Panc1 (cell line): Measurements from ENCODE around the gene LYPD6B. TPM values are rescaled to one million over a fixed set of nuclear protein-coding genes. Genes with fewer than 3 reads are reported as not detected.

Source experiments
- ATAC-seq: fragments of 200-7000 bp; cut with Tn5 transposase; 2 replicates; pipeline ENCODE4 v1.9.1; 2020; ENCODE audit warnings: mild to moderate bottlenecking, moderate library complexity
- BruUV-seq: library from RNA; stranded (reverse); fragments of 400-500 nt; replicated peaks from 2 replicates; lab custom pipeline; 2021; lab: Mats Ljungman, UMichigan
- CTCF ChIA-PET: fragments of 300-600 bp; sonication (Branson Sonifier 250); formaldehyde crosslinking; loops from one replicate; lab custom pipeline; 2022; ENCODE audit warnings: antibody characterized with exemption; lab: Charles Lee
- POLR2A ChIA-PET: fragments of 300-600 bp; sonication (Branson Sonifier 250); formaldehyde crosslinking; loops from one replicate; lab custom pipeline; 2022; ENCODE audit warnings: antibody characterized with exemption; lab: Charles Lee
- DNase-seq: peaks from one replicate; pipeline ENCODE4 v3.0.0-alpha.2; 2010; ENCODE audit warnings: low read depth, low spot score
- H3K27ac ChIP-seq: 2 replicates; pipeline ENCODE4 v1.5.1; 2011; ENCODE audit warnings: mild to moderate bottlenecking, low read length, inconsistent platforms
- H3K27me3 ChIP-seq: fragments of 200-500 bp; sonication (Bioruptor generic); 2 replicates; pipeline ENCODE4 v1.6.0; 2014; ENCODE audit warnings: low read length, inconsistent platforms; ENCODE audit not compliant: control insufficient read depth, insufficient read depth
- H3K36me3 ChIP-seq: fragments of 200-500 bp; sonication (Bioruptor generic); 2 replicates; pipeline ENCODE4 v1.5.1; 2014; ENCODE audit warnings: inconsistent platforms, mild to moderate bottlenecking, low read length, moderate library complexity; ENCODE audit not compliant: control insufficient read depth, insufficient read depth
- H3K4me1 ChIP-seq: 2 replicates; pipeline ENCODE4 v1.5.1; 2011; ENCODE audit warnings: inconsistent platforms, mild to moderate bottlenecking, low read length, moderate library complexity; ENCODE audit not compliant: control insufficient read depth, insufficient read depth
- H3K4me3 ChIP-seq, 2 experiments: 2 replicates each; pipeline ENCODE4 v1.5.1; 2011 to 2012; ENCODE audit warnings: low read depth in 2 of 2, low read length in 2 of 2, mild to moderate bottlenecking in 2 of 2, inconsistent platforms in 1 of 2, moderate library complexity in 1 of 2
- H3K9me3 ChIP-seq: fragments of 200-500 bp; sonication (Bioruptor generic); 2 replicates; pipeline ENCODE4 v1.5.1; 2014; ENCODE audit warnings: low read depth, mild to moderate bottlenecking, inconsistent platforms, low read length, moderate library complexity; ENCODE audit not compliant: control insufficient read depth, insufficient read depth
- POLR2AphosphoS5 ChIP-seq: IDR thresholded peaks from 2 replicates; pipeline ENCODE4 v1.6.1; 2012; ENCODE audit warnings: mild to moderate bottlenecking, low read depth, low read length, moderate library complexity
- REST ChIP-seq, 2 experiments: IDR thresholded peaks; 2 replicates each; pipeline ENCODE4 v1.6.1; 2011 to 2012; ENCODE audit warnings: low read depth in 2 of 2, control low read depth in 1 of 2, low read length in 1 of 2, mild to moderate bottlenecking in 1 of 2, moderate library complexity in 1 of 2; ENCODE audit not compliant: insufficient read depth in 1 of 2
- SIN3A ChIP-seq: IDR thresholded peaks from 2 replicates; pipeline ENCODE4 v1.6.1; 2012; ENCODE audit warnings: low read depth, mild to moderate bottlenecking, low read length, moderate library complexity, borderline replicate concordance; ENCODE audit not compliant: insufficient read depth
- TCF7L2 ChIP-seq: IDR thresholded peaks from 2 replicates; pipeline ENCODE4 v1.6.1; 2011; ENCODE audit warnings: mild to moderate bottlenecking, low read depth, low read length, inconsistent platforms
- in situ Hi-C: cut with HindIII; loops from 2 replicates; pipeline ENCODE4 v1.10.0; 2016; ENCODE audit warnings: low sequenced_read_pairs, low pct_unique_long_range_greater_than_20kb
- intact Hi-C: fragments of 100-400 bp; cut with micrococcal nuclease; formaldehyde crosslinking; loops from one replicate; pipeline ENCODE4 v1.10.0; 2022; ENCODE audit not compliant: unreplicated experiment
- total RNA-seq: library from RNA; stranded (reverse); gene quantifications from one replicate; pipeline ENCODE4 v1.2.1, GENCODE V29; 2021; ENCODE audit not compliant: unreplicated experiment
- TF ChIP-seq, protein P1 (sequence below): fragments of 450-650 bp; IDR thresholded peaks from 2 replicates; pipeline ENCODE4 v1.5.1; 2017; ENCODE audit warnings: mild to moderate bottlenecking

The LYPD6B gene
- total RNA-seq, 1 experiment from 2014 or later = 2.2 TPM

DNA sequence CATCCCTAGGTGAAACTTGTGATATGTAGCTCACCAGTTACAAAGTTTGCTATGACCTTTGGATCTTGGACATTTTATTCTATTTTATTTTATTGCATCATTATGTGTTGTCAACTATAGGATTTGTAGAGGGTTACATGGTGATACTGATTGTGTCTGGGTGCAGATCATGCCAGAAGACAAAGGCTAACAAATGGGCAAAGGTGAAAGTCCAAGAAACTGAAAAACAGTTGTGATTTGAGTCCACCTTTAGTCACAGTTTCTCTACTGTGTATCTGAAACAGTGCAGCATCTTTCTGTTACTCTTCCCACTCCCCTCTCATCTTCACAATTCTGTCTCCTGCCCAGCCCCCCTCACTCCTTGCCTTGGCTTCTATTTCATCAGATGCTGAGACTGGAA, 180.0 kb downstream of the LYPD6B start:
- ChIA-PET POLR2A (no interaction called here), CTCF (no interaction called here)
- no peaks in the 10 kb centered on the region for H3K4me1 ChIP-seq
- ATAC-seq (no peak), DNase-seq (no peak)
- no peak overlapping the region for H3K4me3 ChIP-seq
- TF ChIP-seq REST (IDR thresholded peaks at IDR 0.05; ENCODE audit: insufficient read depth in 1 of 2, low read depth in 2 of 2, low read length in 1 of 2) (no peak), TCF7L2 (no peak), SIN3A (no peak), POLR2AphosphoS5 (no peak)
- TF ChIP-seq, protein P1, sequence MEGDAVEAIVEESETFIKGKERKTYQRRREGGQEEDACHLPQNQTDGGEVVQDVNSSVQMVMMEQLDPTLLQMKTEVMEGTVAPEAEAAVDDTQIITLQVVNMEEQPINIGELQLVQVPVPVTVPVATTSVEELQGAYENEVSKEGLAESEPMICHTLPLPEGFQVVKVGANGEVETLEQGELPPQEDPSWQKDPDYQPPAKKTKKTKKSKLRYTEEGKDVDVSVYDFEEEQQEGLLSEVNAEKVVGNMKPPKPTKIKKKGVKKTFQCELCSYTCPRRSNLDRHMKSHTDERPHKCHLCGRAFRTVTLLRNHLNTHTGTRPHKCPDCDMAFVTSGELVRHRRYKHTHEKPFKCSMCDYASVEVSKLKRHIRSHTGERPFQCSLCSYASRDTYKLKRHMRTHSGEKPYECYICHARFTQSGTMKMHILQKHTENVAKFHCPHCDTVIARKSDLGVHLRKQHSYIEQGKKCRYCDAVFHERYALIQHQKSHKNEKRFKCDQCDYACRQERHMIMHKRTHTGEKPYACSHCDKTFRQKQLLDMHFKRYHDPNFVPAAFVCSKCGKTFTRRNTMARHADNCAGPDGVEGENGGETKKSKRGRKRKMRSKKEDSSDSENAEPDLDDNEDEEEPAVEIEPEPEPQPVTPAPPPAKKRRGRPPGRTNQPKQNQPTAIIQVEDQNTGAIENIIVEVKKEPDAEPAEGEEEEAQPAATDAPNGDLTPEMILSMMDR = no peak
- no TSS peak for BruUV-seq
- H3K27ac ChIP-seq = no peak overlapping the region
- no peaks in the 10 kb centered on the region for H3K9me3 ChIP-seq
- in situ Hi-C loops = no loop called here
- no peaks in the 10 kb centered on the region for H3K36me3 ChIP-seq
- intact Hi-C loops = no loop called here
- H3K27me3 ChIP-seq = no peaks in the 10 kb centered on the region

- H3K4me1 ChIP-seq = no peaks in the 10 kb centered on the region
- no peak overlapping the region for H3K4me3 ChIP-seq
- no peaks in the 10 kb centered on the region for H3K9me3 ChIP-seq
- ChIA-PET POLR2A (no interaction called here), CTCF (no interaction called here)
- no peaks in the 10 kb centered on the region for H3K36me3 ChIP-seq
- DNase-seq = no peak
- no peak for ATAC-seq
- TF ChIP-seq POLR2AphosphoS5 = no peak
- no peak for TF ChIP-seq REST (IDR thresholded peaks at IDR 0.05; ENCODE audit: insufficient read depth in 1 of 2, low read depth in 2 of 2, low read length in 1 of 2)
- TF ChIP-seq TCF7L2 = no peak
- TF ChIP-seq, protein P1 = no peak
- TF ChIP-seq SIN3A = no peak
- no TSS peak for BruUV-seq
- no peaks in the 10 kb centered on the region for H3K27me3 ChIP-seq
- intact Hi-C loops (no loop called here), in situ Hi-C loops (no loop called here)
- H3K27ac ChIP-seq = no peak overlapping the region
These were observed 181.4 kb downstream of the LYPD6B start for GRCh38 chr2:149219856-149220255.
